K562 (cell line): ENCODE data around the gene SCFD2. TPM values are rescaled to one million over a fixed set of nuclear protein-coding genes. Genes with fewer than 3 reads are reported as not detected.

ENCODE experiments used
- C11orf30 ChIP-seq: fragments of 450-650 bp; IDR thresholded peaks from 2 replicates; pipeline ENCODE4 v1.6.1; 2016; ENCODE audit warnings: low read depth, mild to moderate bottlenecking
- CHAMP1 ChIP-seq: fragments of 450-650 bp; IDR thresholded peaks from 2 replicates; pipeline ENCODE4 v1.6.1; 2016; ENCODE audit warnings: mild to moderate bottlenecking
- HDAC2 ChIP-seq: fragments of 450-650 bp; IDR thresholded peaks from 2 replicates; pipeline ENCODE4 v1.6.1; 2016; ENCODE audit warnings: mild to moderate bottlenecking
- HNRNPK ChIP-seq: fragments of 200-400 bp; formaldehyde crosslinking; IDR thresholded peaks from one replicate; pipeline ENCODE4 v1.6.1; 2018; ENCODE audit warnings: mild to moderate bottlenecking, low read depth, low read length; ENCODE audit not compliant: poor library complexity, severe bottlenecking
- KLF16 ChIP-seq: IDR thresholded peaks from 2 replicates; pipeline ENCODE4 v1.6.1; 2016; ENCODE audit warnings: antibody characterized with exemption
- LCOR ChIP-seq: sonication (generic); formaldehyde crosslinking; IDR thresholded peaks from 2 replicates; pipeline ENCODE4 v1.8.0; 2022; ENCODE audit warnings: mild to moderate bottlenecking, missing genetic modification reagents
- MYBL2 ChIP-seq, 2 experiments: fragments of 450-650 bp in 1 of 2; sonication (generic) in 1 of 2; formaldehyde crosslinking in 1 of 2; IDR thresholded peaks; 2 replicates each; pipeline versions ENCODE4 v1.6.1 to v1.8.1; 2017 to 2022; ENCODE audit warnings: borderline replicate concordance in 1 of 2, inconsistent platforms in 1 of 2, low read depth in 1 of 2, mild to moderate bottlenecking in 1 of 2, missing genetic modification reagents in 1 of 2, moderate library complexity in 1 of 2
- NCOR1 ChIP-seq: fragments of 450-650 bp; IDR thresholded peaks from 2 replicates; pipeline ENCODE4 v1.6.1; 2016; ENCODE audit warnings: mild to moderate bottlenecking, moderate library complexity
- NFYB ChIP-seq: IDR thresholded peaks from 2 replicates; pipeline ENCODE4 v1.6.1; 2011; ENCODE audit warnings: mild to moderate bottlenecking, moderate library complexity; ENCODE audit not compliant: insufficient read length; ENCODE audit errors: extremely low read depth
- NR4A1 ChIP-seq, 2 experiments: fragments of 250-450 bp in 1 of 2; fragments of 450-650 bp in 1 of 2; sonication (Bioruptor Pico) in 1 of 2; IDR thresholded peaks; 2 replicates each; pipeline versions ENCODE4 v1.4.0 to v1.6.1; 2016 to 2020; ENCODE audit warnings: mild to moderate bottlenecking in 2 of 2, missing compliant biosample characterization in 1 of 2, missing genetic modification characterization in 1 of 2, moderate library complexity in 1 of 2
- PBX2 ChIP-seq, 2 experiments: IDR thresholded peaks in 1 of 2; conservative IDR thresholded peaks in 1 of 2; 2 replicates each; pipeline ENCODE4 v1.6.1; 2016; ENCODE audit warnings: low read depth in 2 of 2, mild to moderate bottlenecking in 1 of 2, missing compliant biosample characterization in 1 of 2, missing genetic modification characterization in 1 of 2, moderate library complexity in 1 of 2
- RB1 ChIP-seq: fragments of 450-650 bp; IDR thresholded peaks from 2 replicates; pipeline ENCODE4 v1.6.1; 2017; ENCODE audit warnings: low read depth, mild to moderate bottlenecking
- RNF2 ChIP-seq: sonication (generic); IDR thresholded peaks from 2 replicates; pipeline ENCODE4 v1.6.1; 2016
- SMARCE1 ChIP-seq: fragments of 450-650 bp; IDR thresholded peaks from 2 replicates; pipeline ENCODE4 v1.7.1; 2016; ENCODE audit warnings: mild to moderate bottlenecking
- SNRNP70 ChIP-seq: fragments of 200-400 bp; formaldehyde crosslinking; optimal IDR thresholded peaks from 2 replicates; pipeline ENCODE3; 2017; ENCODE audit warnings: low read depth, low read length
- SUPT5H ChIP-seq: fragments of 450-650 bp; IDR thresholded peaks from 2 replicates; pipeline ENCODE4 v1.6.1; 2016
- ZBTB26 ChIP-seq: fragments of 450-650 bp; formaldehyde crosslinking; IDR thresholded peaks from 2 replicates; pipeline ENCODE4 v1.4.0; 2022; ENCODE audit warnings: missing genetic modification characterization
- ZNF444 ChIP-seq: fragments of 250-450 bp; sonication (Bioruptor Pico); IDR thresholded peaks from 2 replicates; pipeline ENCODE4 v1.4.0; 2020; ENCODE audit warnings: mild to moderate bottlenecking, moderate library complexity
- ZNF644 ChIP-seq: fragments of 200-800 bp; sonication (Bioruptor generic); IDR thresholded peaks from 2 replicates; pipeline ENCODE4 v1.6.1; 2016; ENCODE audit warnings: low read depth, missing genetic modification characterization, missing compliant biosample characterization
- polyA plus RNA-seq, 8 experiments: library from polyadenylated mRNA; depleted of rRNA in 4 of 8; stranded (reverse) in 5 of 8; unstranded in 3 of 8; fragments of >200 nt; fragmentation: Nextera tagmentation in 2 of 8; fragmentation: Illumina TruSeq in 1 of 8; extraction: Ambion mirVana in 2 of 8; extraction: Trizol in 1 of 8; gene quantifications; 2 replicates each; pipeline versions ENCODE4 v1.2.1 to v1.2.3, GENCODE V29; 2011 to 2014; ENCODE audit warnings: inconsistent platforms in 1 of 8, missing spikeins in 1 of 8
- total RNA-seq, 7 experiments: library from RNA; depleted of rRNA in 6 of 7; stranded (reverse); fragments of >200 nt in 6 of 7; fragmentation: Illumina TruSeq in 2 of 7; extraction: Trizol in 2 of 7; gene quantifications; 2 replicates each; pipeline versions ENCODE4 v1.2.1 to v1.2.3, GENCODE V29; 2011 to 2021; ENCODE audit warnings: low replicate concordance in 1 of 7

SCFD2 gene
- total and polyA plus RNA-seq, 9 of the 15 experiments (the other 6 are each of a cell fraction or from before 2014, with no cell fraction given), result 5.7 to 30.3 (median 22.8) TPM

GRCh38 chr4:53039741-53040458 is 326.0 kb downstream of the SCFD2 start (continued):
- no peak for TF ChIP-seq ZBTB26 (CRISPR knock-in tag)
- TF ChIP-seq C11orf30, result no peak
- no peak for TF ChIP-seq RB1
- TF ChIP-seq PBX2 (CRISPR knock-in tag; IDR thresholded peaks at IDR 0.05; ENCODE audit: low read depth), result no peak
- TF ChIP-seq PBX2 (tag; conservative IDR thresholded peaks at IDR 0.05; ENCODE audit: low read depth), result peak; percentile 75
- TF ChIP-seq NCOR1, result peak; percentile 80
- TF ChIP-seq HDAC2, result 0 out of 2 replicates have a peak, but pooled peaks have one; percentile 53
- TF ChIP-seq MYBL2 (IDR thresholded peaks at IDR 0.05; ENCODE audit: low read depth), result no peak
- TF ChIP-seq MYBL2 (CRISPR knock-in tag; IDR thresholded peaks at IDR 0.05; ENCODE audit: borderline replicate concordance), result no peak
- TF ChIP-seq SNRNP70, result no peak
- peak; percentile 76 for TF ChIP-seq KLF16
- no peak for TF ChIP-seq CHAMP1
- peak; percentile 75 for TF ChIP-seq SMARCE1
- no peak for TF ChIP-seq ZNF444
- no peak for TF ChIP-seq HNRNPK
- no peak for TF ChIP-seq SUPT5H
- no peak for TF ChIP-seq NFYB
- TF ChIP-seq LCOR (CRISPR knock-in tag), result no peak
- peak; percentile 60; the same call in 1 of the 2 replicates for TF ChIP-seq RNF2
- TF ChIP-seq NR4A1 (CRISPR knock-in tag; IDR thresholded peaks at IDR 0.05), result no peak
- no peak for TF ChIP-seq NR4A1 (tag; IDR thresholded peaks at IDR 0.05)
- TF ChIP-seq ZNF644 (tag), result peak; percentile 31; the same call in 1 of the 2 replicates
